H1 (cell line): ENCODE data around the gene SMARCAL1. TPM values are rescaled to one million over a fixed set of nuclear protein-coding genes. Genes with fewer than 3 reads are reported as not detected.

Experiments
- CTCF ChIA-PET: fragments of 300-600 bp; sonication (Branson Sonifier 250); formaldehyde crosslinking; loops from one replicate; lab custom pipeline; 2021; ENCODE audit not compliant: partially characterized antibody; lab: Charles Lee
- POLR2A ChIA-PET: fragments of 300-600 bp; sonication (Branson Sonifier 250); formaldehyde crosslinking; loops from one replicate; lab custom pipeline; 2021; ENCODE audit warnings: inconsistent platforms; ENCODE audit not compliant: partially characterized antibody; lab: Charles Lee
- DNase-seq, 2 experiments: peaks; one replicate each; pipeline versions ENCODE4 v3.0.0 to v3.0.0-alpha.2; 2010 to 2022; ENCODE audit warnings: low spot score in 2 of 2, low read depth in 1 of 2, mixed read lengths in 1 of 2
- FAIRE-seq: peaks from 2 replicates; lab custom pipeline; 2011; peaks lifted over from hg19 to GRCh38; lab: Jason Lieb, UNC
- H2AFZ ChIP-seq: 2 replicates; pipeline ENCODE4 v1.8.1; 2012; ENCODE audit warnings: low read length, inconsistent platforms
- H2AK5ac ChIP-seq: 2 replicates; pipeline ENCODE4 v1.6.1; 2013; ENCODE audit warnings: low read depth, low read length
- H2BK120ac ChIP-seq: replicated peaks from 2 replicates; pipeline ENCODE3; 2013; ENCODE audit warnings: low read depth, low read length, inconsistent platforms
- H2BK12ac ChIP-seq: 2 replicates; pipeline ENCODE4 v1.6.1; 2013; ENCODE audit warnings: low read depth, low read length
- H2BK15ac ChIP-seq: 2 replicates; pipeline ENCODE4 v1.6.1; 2013; ENCODE audit warnings: low read length
- H2BK20ac ChIP-seq: 2 replicates; pipeline ENCODE4 v1.6.1; 2013; ENCODE audit warnings: low read length
- H2BK5ac ChIP-seq: 2 replicates; pipeline ENCODE4 v1.6.1; 2013; ENCODE audit warnings: low read depth, low read length
- H3K14ac ChIP-seq: 2 replicates; pipeline ENCODE4 v1.6.1; 2013; ENCODE audit warnings: inconsistent platforms; ENCODE audit not compliant: insufficient read length
- H3K18ac ChIP-seq: 2 replicates; pipeline ENCODE4 v1.6.1; 2013; ENCODE audit warnings: low read length; ENCODE audit errors: extremely low read depth
- H3K23ac ChIP-seq: 2 replicates; pipeline ENCODE4 v1.6.1; 2013; ENCODE audit warnings: inconsistent platforms; ENCODE audit not compliant: insufficient read length
- H3K23me2 ChIP-seq: 2 replicates; pipeline ENCODE4 v1.6.1; 2013; ENCODE audit warnings: low read depth, low read length
- H3K27ac ChIP-seq: 2 replicates; pipeline ENCODE4 v1.6.1; 2011; ENCODE audit warnings: low read depth, low read length, inconsistent platforms
- H3K27me3 ChIP-seq, 4 experiments: replicated peaks in 1 of 4; 1 replicate in 1 of 4; 2 replicates in 3 of 4; pipeline versions ENCODE4 v1.6.1 to v1.8.1; 2011 to 2013; ENCODE audit warnings: low read length in 3 of 4, mild to moderate bottlenecking in 3 of 4, inconsistent platforms in 2 of 4, mixed read lengths in 2 of 4, moderate library complexity in 1 of 4; ENCODE audit not compliant: control insufficient read depth in 3 of 4, insufficient read depth in 3 of 4; ENCODE audit errors: extremely low read depth in 1 of 4
- H3K36me3 ChIP-seq, 4 experiments: 2 replicates each; pipeline versions ENCODE4 v1.6.1 to v1.8.1; 2011 to 2013; ENCODE audit warnings: mild to moderate bottlenecking in 4 of 4, low read length in 3 of 4, moderate library complexity in 2 of 4, control low read depth in 1 of 4, inconsistent platforms in 1 of 4; ENCODE audit not compliant: insufficient read depth in 4 of 4, control insufficient read depth in 2 of 4
- H3K4ac ChIP-seq: replicated peaks from 2 replicates; pipeline ENCODE3; 2013; ENCODE audit warnings: low read length, low read depth, mixed read lengths, inconsistent platforms; ENCODE audit not compliant: insufficient read length
- H3K4me1 ChIP-seq, 4 experiments: replicated peaks in 1 of 4; 1 replicate in 1 of 4; 2 replicates in 3 of 4; pipeline versions ENCODE4 v1.6.1 to v1.8.1; 2011 to 2013; ENCODE audit warnings: low read length in 3 of 4, inconsistent platforms in 2 of 4, mixed read lengths in 1 of 4; ENCODE audit not compliant: insufficient read depth in 4 of 4, control insufficient read depth in 3 of 4
- H3K4me2 ChIP-seq, 2 experiments: 2 replicates each; pipeline versions ENCODE4 v1.6.1 to v1.8.1; 2011 to 2013; ENCODE audit warnings: low read depth in 2 of 2, low read length in 2 of 2, control low read depth in 1 of 2, inconsistent platforms in 1 of 2, mild to moderate bottlenecking in 1 of 2; ENCODE audit not compliant: insufficient read depth in 1 of 2
- H3K4me3 ChIP-seq, 4 experiments: fragments of 200-600, 300-600 bp in 1 of 4; sonication (generic), shearing (Covaris generic), sonication (Bioruptor Twin) in 1 of 4; 2 replicates each; pipeline versions ENCODE4 v1.5.1 to v1.8.1; 2011 to 2016; ENCODE audit warnings: low read length in 4 of 4, low read depth in 3 of 4, control low read depth in 2 of 4, inconsistent platforms in 2 of 4, mild to moderate bottlenecking in 2 of 4, mixed read lengths in 1 of 4, moderate library complexity in 1 of 4; ENCODE audit not compliant: insufficient read depth in 2 of 4; ENCODE audit errors: extremely low read depth in 1 of 4
- H3K56ac ChIP-seq: replicated peaks from 2 replicates; pipeline ENCODE3; 2013; ENCODE audit warnings: low read depth, mild to moderate bottlenecking, mixed read lengths, low read length, inconsistent platforms; ENCODE audit not compliant: insufficient read length
- H3K79me1 ChIP-seq: 2 replicates; pipeline ENCODE4 v1.6.1; 2013; ENCODE audit warnings: low read depth, low read length, control low read depth
- H3K79me2 ChIP-seq, 2 experiments: 2 replicates each; pipeline versions ENCODE4 v1.6.1 to v1.8.1; 2012 to 2013; ENCODE audit warnings: low read length in 2 of 2, mild to moderate bottlenecking in 2 of 2, inconsistent platforms in 1 of 2; ENCODE audit not compliant: insufficient read depth in 2 of 2, control insufficient read depth in 1 of 2
- H3K9ac ChIP-seq, 4 experiments: replicated peaks in 1 of 4; 1 replicate in 1 of 4; 2 replicates in 3 of 4; pipeline versions ENCODE4 v1.6.1 to v1.8.1; 2011 to 2013; ENCODE audit warnings: low read depth in 3 of 4, low read length in 3 of 4, control low read depth in 2 of 4, mild to moderate bottlenecking in 2 of 4, moderate library complexity in 2 of 4, inconsistent platforms in 1 of 4; ENCODE audit errors: extremely low read depth in 1 of 4
- H3K9me3 ChIP-seq, 2 experiments: 2 replicates each; pipeline versions ENCODE4 v1.6.1 to v1.8.1; 2012 to 2013; ENCODE audit warnings: mild to moderate bottlenecking in 2 of 2, moderate library complexity in 2 of 2, control low read depth in 1 of 2, inconsistent platforms in 1 of 2, low read depth in 1 of 2, low read length in 1 of 2, mixed read lengths in 1 of 2; ENCODE audit not compliant: insufficient read depth in 2 of 2
- H4K20me1 ChIP-seq, 2 experiments: replicated peaks in 1 of 2; 2 replicates each; pipeline versions ENCODE3 to v1.8.1; 2011 to 2013; ENCODE audit warnings: inconsistent platforms in 2 of 2, low read length in 2 of 2, mild to moderate bottlenecking in 1 of 2; ENCODE audit not compliant: insufficient read depth in 2 of 2, control insufficient read depth in 1 of 2
- H4K5ac ChIP-seq: 2 replicates; pipeline ENCODE4 v1.6.1; 2013; ENCODE audit warnings: low read length, low read depth, mixed read lengths, inconsistent platforms; ENCODE audit not compliant: insufficient read length
- H4K8ac ChIP-seq: 2 replicates; pipeline ENCODE4 v1.8.0; 2013; ENCODE audit warnings: mild to moderate bottlenecking, moderate library complexity, low read length, inconsistent platforms; ENCODE audit not compliant: insufficient read depth; ENCODE audit errors: extremely low read depth
- H4K91ac ChIP-seq: replicated peaks from 2 replicates; pipeline ENCODE3; 2013; ENCODE audit warnings: low read length, mixed read lengths, inconsistent platforms; ENCODE audit not compliant: insufficient read length
- ATF2 ChIP-seq: IDR thresholded peaks from 2 replicates; pipeline ENCODE4 v1.6.1; 2012; ENCODE audit warnings: low read length, inconsistent platforms
- BACH1 ChIP-seq: IDR thresholded peaks from 2 replicates; pipeline ENCODE4 v1.6.1; 2012; ENCODE audit warnings: low read length, improper control_type of control experiment
- CBX8 ChIP-seq: fragments of 300-800, 300-1000 bp; sonication (generic); IDR thresholded peaks from 2 replicates; pipeline ENCODE4 v1.7.1; 2016; ENCODE audit warnings: low read depth, low read length, borderline replicate concordance
- HDAC2 ChIP-seq, 2 experiments: fragments of 300-600 bp in 1 of 2; sonication (generic) in 1 of 2; IDR thresholded peaks; 2 replicates each; pipeline ENCODE4 v1.6.1; 2011 to 2012; ENCODE audit warnings: low read depth in 2 of 2, low read length in 2 of 2, mild to moderate bottlenecking in 2 of 2, moderate library complexity in 2 of 2, borderline replicate concordance in 1 of 2, inconsistent platforms in 1 of 2
- HDAC6 ChIP-seq: IDR thresholded peaks from one replicate; pipeline ENCODE4 v1.7.1; 2012; ENCODE audit warnings: low read depth, mild to moderate bottlenecking, inconsistent platforms, low read length, moderate library complexity
- MAFK ChIP-seq: IDR thresholded peaks from 2 replicates; pipeline ENCODE4 v1.6.1; 2012; ENCODE audit warnings: low read depth, mild to moderate bottlenecking, improper control_type of control experiment, low read length
- RBBP5 ChIP-seq: IDR thresholded peaks from 2 replicates; pipeline ENCODE4 v1.7.1; 2012; ENCODE audit warnings: low read depth, mild to moderate bottlenecking, inconsistent platforms, low read length, moderate library complexity, borderline replicate concordance
- SIRT6 ChIP-seq: IDR thresholded peaks from one replicate; pipeline ENCODE4 v1.7.1; 2012; ENCODE audit warnings: low read length, inconsistent platforms
- SIX5 ChIP-seq: IDR thresholded peaks from 2 replicates; pipeline ENCODE4 v1.6.1; 2011; ENCODE audit warnings: mild to moderate bottlenecking, low read depth, low read length
- TBP ChIP-seq: IDR thresholded peaks from 2 replicates; pipeline ENCODE4 v1.6.1; 2011; ENCODE audit warnings: low read depth, low read length, improper control_type of control experiment
- ZNF274 ChIP-seq: IDR thresholded peaks from 2 replicates; pipeline ENCODE4 v1.7.0; 2012; ENCODE audit warnings: low read length, borderline replicate concordance; ENCODE audit errors: extremely low read depth
- WGBS, 2 experiments: shearing (Covaris generic) in 1 of 2; methylation state at CpG; one replicate each; pipeline versions ENCODE4 v1.1.6 to v1.1.7; 2013 to 2015; ENCODE audit warnings: low lambda C conversion rate in 2 of 2, mixed read lengths in 2 of 2, inconsistent platforms in 1 of 2, low coverage in 1 of 2, missing lambda C conversion rate in 1 of 2; ENCODE audit not compliant: insufficient replicate concordance in 2 of 2, insufficient coverage in 1 of 2, insufficient read length in 1 of 2; ENCODE audit errors: extremely low coverage in 1 of 2, missing lambda C conversion rate in 1 of 2; 5-methylcytosine and 5-hydroxymethylcytosine counted together
- polyA plus RNA-seq, 7 experiments: library from polyadenylated mRNA; depleted of rRNA in 3 of 7; stranded (reverse) in 5 of 7; unstranded in 2 of 7; fragments of >200 nt in 5 of 7; fragments of 200-250 nt in 2 of 7; gene quantifications; 1 replicate in 5 of 7; 2 replicates in 1 of 7; 4 replicates in 1 of 7; pipeline versions ENCODE4 v1.2.1 to v1.2.3, GENCODE V29; 2011 to 2013; ENCODE audit warnings: missing spikeins in 2 of 7, mixed read lengths in 2 of 7
- total RNA-seq: library from RNA; stranded (reverse); fragmentation: NEBNext Ultra II Directional; extraction: Animal tissue kit (Norgen Biotek cat#: 25700); gene quantifications from 2 replicates; pipeline ENCODE4 v1.2.1, GENCODE V29; 2021
- TF ChIP-seq, protein P1 (sequence below): IDR thresholded peaks from 2 replicates; pipeline ENCODE4 v1.6.1; 2011; ENCODE audit warnings: low read depth, mild to moderate bottlenecking, low read length; ENCODE audit not compliant: insufficient read depth

SMARCAL1 gene
- total and polyA plus RNA-seq, 2 of the 8 experiments (the other 6 are each of a cell fraction or from before 2014, with no cell fraction given) = 17.6 to 17.9 TPM

DNA sequence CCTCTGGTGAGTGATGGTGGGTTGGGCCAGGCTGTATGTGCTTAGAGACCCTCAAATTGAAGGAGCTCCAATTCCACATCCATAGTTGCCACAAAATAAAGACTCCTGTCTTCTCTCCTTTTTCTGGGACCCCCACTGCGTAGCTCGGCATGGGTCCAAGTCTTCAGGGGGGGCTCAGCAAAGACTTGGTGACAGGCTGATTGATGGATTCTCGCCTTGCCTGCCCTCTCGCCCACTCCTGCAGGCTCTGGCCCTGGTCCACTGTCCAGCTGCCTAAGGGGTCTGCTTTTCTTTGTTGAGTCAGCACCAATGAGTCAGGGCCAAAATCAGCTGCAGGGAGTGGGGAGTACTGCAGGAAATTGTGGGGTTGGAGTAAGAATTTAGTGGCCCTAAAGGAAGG is 107.8 kb downstream of the SMARCAL1 start:
- POLR2A ChIA-PET = interaction anchor here (0.6 to 2.3 kb wide), 7 partner anchors 13 to 128 kb away, joined by 3 to 6 read pairs (median 3); partner anchors contain the start of gene RPL37A
- no peak overlapping the region for H4K5ac ChIP-seq

More for the DNA sequence above, 107.8 kb downstream of the SMARCAL1 start:
- Histone ChIP-seq H2AK5ac (no peak overlapping the region), H4K91ac (no peak overlapping the region), H3K23me2 (no peaks in the 10 kb centered on the region), H2BK20ac (no peak overlapping the region), H3K4me3 (no peak overlapping the region), H2BK15ac (no peak overlapping the region), H3K4me1 (no peaks in the 10 kb centered on the region; a peak in 1 of 7 replicates), H3K27me3 (no peaks in the 10 kb centered on the region), H3K27ac (no peak overlapping the region), H2BK120ac (no peak overlapping the region), H3K4me2 (no peak overlapping the region), H3K79me1 (no peaks in the 10 kb centered on the region), H3K79me2 (no peaks in the 10 kb centered on the region), H3K14ac (no peak overlapping the region), H3K36me3 (peaks cover 0 to 5% (median 0%) of the 10 kb centered on the region in 4 experiments; a peak in 2 of 8 replicates), H2BK5ac (no peak overlapping the region), H3K9me3 (no peaks in the 10 kb centered on the region), H2AFZ (no peak overlapping the region), H4K20me1 (no peaks in the 10 kb centered on the region), H4K8ac (no peak overlapping the region), H3K18ac (no peak overlapping the region), H3K56ac (no peak overlapping the region), H2BK12ac (no peak overlapping the region), H3K23ac (no peak overlapping the region), H3K4ac (no peak overlapping the region), H3K9ac (no peak overlapping the region)
- DNase-seq = no peak
- FAIRE-seq = no peak
- WGBS, 2 experiments = 91% methylated on average over 4 of the region's 4 CpGs; no CpG with 5 or more reads in 1 of the 2 experiments
- CTCF ChIA-PET = interaction anchor here (0.8 to 12.8 kb wide), 34 partner anchors 10 to 1193 kb away, joined by 3 to 493 read pairs (median 6); partner anchors contain the start of gene IGFBP2
- TF ChIP-seq HDAC2 (IDR thresholded peaks at IDR 0.05; ENCODE audit: borderline replicate concordance in 1 of 2, low read depth in 2 of 2, low read length in 2 of 2) (no peak), ZNF274 (no peak), SIX5 (no peak), RBBP5 (no peak), SIRT6 (no peak), TBP (no peak), ATF2 (no peak), BACH1 (no peak), CBX8 (no peak), MAFK (no peak), HDAC6 (no peak)
- TF ChIP-seq, protein P1, sequence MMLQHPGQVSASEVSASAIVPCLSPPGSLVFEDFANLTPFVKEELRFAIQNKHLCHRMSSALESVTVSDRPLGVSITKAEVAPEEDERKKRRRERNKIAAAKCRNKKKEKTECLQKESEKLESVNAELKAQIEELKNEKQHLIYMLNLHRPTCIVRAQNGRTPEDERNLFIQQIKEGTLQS = no peak
